Endothelial cell of umbilical vein (primary cell): ENCODE measurements around the gene EVA1A. TPM values are rescaled to one million over a fixed set of nuclear protein-coding genes. Genes with fewer than 3 reads are reported as not detected.

ENCODE experiments used
- BruUV-seq: library from RNA; stranded (reverse); fragments of 400-500 nt; replicated peaks from 2 replicates; lab custom pipeline; 2021; lab: Mats Ljungman, UMichigan
- CTCF ChIA-PET: fragments of 300-600, 350-600 bp; sonication (Branson Sonifier 250); formaldehyde crosslinking; loops from one replicate; lab custom pipeline; 2021; ENCODE audit warnings: antibody characterized with exemption, inconsistent platforms; lab: Charles Lee
- POLR2A ChIA-PET: fragments of 300-600, 350-600 bp; sonication (Branson Sonifier 250); formaldehyde crosslinking; loops from one replicate; lab custom pipeline; 2021; ENCODE audit warnings: antibody characterized with exemption, inconsistent platforms; lab: Charles Lee
- DNase-seq: peaks from one replicate; pipeline ENCODE4 v3.0.0-alpha.2; 2011; ENCODE audit warnings: low read depth, low spot score
- FAIRE-seq: peaks from 2 replicates; lab custom pipeline; 2011; peaks lifted over from hg19 to GRCh38; lab: Jason Lieb, UNC
- H2AFZ ChIP-seq: 2 replicates; pipeline ENCODE4 v1.6.0; 2012; ENCODE audit warnings: low read depth, low read length, control low read depth, inconsistent platforms
- H3K27ac ChIP-seq: 2 replicates; pipeline ENCODE4 v1.5.1; 2011; ENCODE audit warnings: low read depth, mild to moderate bottlenecking, control low read depth, low read length, moderate library complexity; ENCODE audit not compliant: insufficient read depth
- H3K27me3 ChIP-seq, 2 experiments: 2 replicates each; pipeline versions ENCODE4 v1.6.0 to v1.6.1; 2011; ENCODE audit warnings: low read length in 2 of 2, mixed read lengths in 1 of 2; ENCODE audit not compliant: control insufficient read depth in 2 of 2, insufficient read depth in 2 of 2
- H3K36me3 ChIP-seq, 2 experiments: 2 replicates in 1 of 2; 3 replicates in 1 of 2; pipeline ENCODE4 v1.5.1; 2011; ENCODE audit warnings: low read length in 2 of 2, mild to moderate bottlenecking in 1 of 2, moderate library complexity in 1 of 2; ENCODE audit not compliant: control insufficient read depth in 2 of 2, insufficient read depth in 2 of 2; ENCODE audit errors: extremely low read depth in 1 of 2
- H3K4me1 ChIP-seq: 3 replicates; pipeline ENCODE4 v1.5.1; 2011; ENCODE audit warnings: mild to moderate bottlenecking, low read length; ENCODE audit not compliant: control insufficient read depth, insufficient read depth; ENCODE audit errors: extremely low read depth
- H3K4me2 ChIP-seq: 2 replicates; pipeline ENCODE4 v1.6.1; 2011; ENCODE audit warnings: low read length, control low read depth, mixed read lengths; ENCODE audit not compliant: insufficient read depth
- H3K4me3 ChIP-seq, 3 experiments: fragments of 200-600 bp in 1 of 3; sonication (generic), shearing (Covaris generic) in 1 of 3; replicated peaks in 1 of 3; 2 replicates each; pipeline ENCODE4 v1.5.1; 2011 to 2016; ENCODE audit warnings: control low read depth in 3 of 3, low read length in 3 of 3, mild to moderate bottlenecking in 2 of 3, inconsistent platforms in 1 of 3, low read depth in 1 of 3, moderate library complexity in 1 of 3; ENCODE audit not compliant: insufficient read depth in 1 of 3
- H3K79me2 ChIP-seq: 2 replicates; pipeline ENCODE4 v1.6.0; 2012; ENCODE audit warnings: low read length, inconsistent platforms; ENCODE audit not compliant: control insufficient read depth, insufficient read depth
- H3K9ac ChIP-seq: replicated peaks from 2 replicates; pipeline ENCODE3; 2011; ENCODE audit warnings: low read length, control low read depth; ENCODE audit not compliant: insufficient read depth; ENCODE audit errors: extremely low read depth
- H3K9me1 ChIP-seq: replicated peaks from 3 replicates; pipeline ENCODE4 v1.6.0; 2011; ENCODE audit warnings: mild to moderate bottlenecking, low read length; ENCODE audit not compliant: control insufficient read depth, insufficient read depth; ENCODE audit errors: extremely low read depth
- H3K9me3 ChIP-seq: replicated peaks from 2 replicates; pipeline ENCODE4 v1.5.1; 2012; ENCODE audit warnings: low read length, inconsistent platforms; ENCODE audit not compliant: control insufficient read depth, insufficient read depth
- H4K20me1 ChIP-seq: replicated peaks from 2 replicates; pipeline ENCODE3; 2011; ENCODE audit warnings: mild to moderate bottlenecking, low read length; ENCODE audit not compliant: control insufficient read depth, insufficient read depth; ENCODE audit errors: extremely low read depth
- EZH2 ChIP-seq: IDR thresholded peaks from 2 replicates; pipeline ENCODE4 v1.6.1; 2012; ENCODE audit warnings: borderline replicate concordance, low read depth, mild to moderate bottlenecking, moderate library complexity, low read length, inconsistent platforms; ENCODE audit not compliant: severe bottlenecking
- GATA2 ChIP-seq: IDR thresholded peaks from 2 replicates; pipeline ENCODE4 v1.7.0; 2011; ENCODE audit warnings: low read depth, mild to moderate bottlenecking, moderate library complexity, mixed read lengths, low read length; ENCODE audit not compliant: insufficient read length, insufficient read depth
- MYC ChIP-seq: IDR thresholded peaks from one replicate; pipeline ENCODE4 v1.6.1; 2011; ENCODE audit warnings: mild to moderate bottlenecking, low read depth, low read length
- POLR2A ChIP-seq: IDR thresholded peaks from 2 replicates; pipeline ENCODE4 v1.6.1; 2012; ENCODE audit warnings: low read depth, mild to moderate bottlenecking, control low read depth, low read length
- POLR2AphosphoS5 ChIP-seq: IDR thresholded peaks from 2 replicates; pipeline ENCODE4 v1.6.1; 2012; ENCODE audit warnings: low read depth, mild to moderate bottlenecking, control low read depth, low read length, moderate library complexity; ENCODE audit not compliant: insufficient read depth
- dilution Hi-C: fragments of 300-500 bp; cut with MboI; formaldehyde crosslinking; loops from one replicate; pipeline ENCODE4 v1.15.0; 2019; ENCODE audit warnings: low sequenced_read_pairs; ENCODE audit not compliant: extremely low pct_ligation_motif_present
- intact Hi-C: fragments of 100-400 bp; cut with micrococcal nuclease; formaldehyde crosslinking; loops from one replicate; pipeline ENCODE4 v1.10.0; 2022
- polyA plus RNA-seq, 4 experiments: library from polyadenylated mRNA; depleted of rRNA in 3 of 4; stranded (reverse) in 3 of 4; unstranded in 1 of 4; fragments of >200 nt; gene quantifications; 2 replicates each; pipeline versions ENCODE4 v1.2.1 to v1.2.3, GENCODE V29; 2011 to 2012; ENCODE audit warnings: missing spikeins in 1 of 4
- total RNA-seq: library from RNA; stranded (reverse); gene quantifications from 2 replicates; pipeline ENCODE4 v1.2.3, GENCODE V29; 2021
- TF ChIP-seq, protein P1 (sequence below): IDR thresholded peaks from 2 replicates; pipeline ENCODE4 v1.6.1; 2011; ENCODE audit not compliant: insufficient read depth, insufficient read length
- TF ChIP-seq, protein P2 (sequence below), 2 donors: IDR thresholded peaks; 1 replicate in 1 of 2; 2 replicates in 1 of 2; pipeline ENCODE4 v1.5.1; 2011; ENCODE audit warnings: low read length in 2 of 2, mild to moderate bottlenecking in 2 of 2, moderate library complexity in 2 of 2, control low read depth in 1 of 2, inconsistent platforms in 1 of 2, low read depth in 1 of 2; ENCODE audit not compliant: insufficient read depth in 1 of 2; ENCODE audit errors: extremely low read depth in 1 of 2

The EVA1A gene
- total and polyA plus RNA-seq, 2 donors (not counting 3 experiments of a cell fraction or from before 2014, with no cell fraction given): 52.6 to 66.5 TPM

DNA sequence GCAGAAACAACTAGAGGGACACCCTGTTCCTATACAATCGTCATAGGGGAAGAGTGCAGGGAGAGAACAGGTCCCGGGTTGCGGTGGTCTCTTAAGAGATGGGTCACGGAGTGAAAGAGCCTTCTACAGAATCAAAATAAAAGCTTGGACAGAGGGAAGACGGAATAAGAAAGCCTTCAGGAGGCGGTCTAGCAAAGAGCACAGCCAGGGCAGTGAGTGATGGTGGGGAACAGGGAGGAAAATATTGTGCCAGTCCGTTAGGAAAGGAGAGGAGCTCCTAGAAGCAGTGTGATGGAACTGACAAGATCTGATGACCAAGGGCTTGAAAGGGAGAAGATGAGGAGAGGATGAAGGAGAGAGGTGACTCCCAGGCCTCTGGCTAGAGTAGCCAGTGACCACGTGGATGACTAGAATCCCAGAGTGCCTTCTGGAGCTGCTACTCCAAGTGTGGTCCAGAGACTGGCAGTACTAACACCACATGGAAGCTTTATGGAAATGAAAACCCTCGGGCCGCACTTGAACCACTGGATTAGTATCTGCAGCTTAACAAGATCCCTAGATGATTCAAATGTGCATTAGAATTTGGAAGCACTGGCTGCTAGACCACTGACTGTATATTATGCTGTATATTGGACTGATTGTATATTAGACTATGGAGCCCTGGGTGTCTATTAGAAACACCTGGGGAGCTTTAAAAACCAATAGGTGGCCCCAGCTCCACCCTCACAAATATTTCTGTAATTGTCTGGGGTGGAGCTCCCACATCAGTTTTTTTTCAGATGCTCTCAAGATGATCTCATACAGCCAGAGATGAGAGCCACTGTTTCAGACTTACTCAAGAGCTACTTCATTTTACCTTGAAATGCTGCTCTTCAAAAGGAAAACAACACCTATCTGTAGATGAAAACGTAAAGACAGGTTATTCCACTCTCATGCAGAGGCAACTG is 1.1 kb upstream of the EVA1A start:
- Histone ChIP-seq H3K4me1 (peaks cover 35% of the 10 kb centered on the region), H3K79me2 (peaks cover 33% of the 10 kb centered on the region)

More for the DNA sequence above, 1.1 kb upstream of the EVA1A start:
- peak overlapping the region; percentile 82 for H3K9ac ChIP-seq
- FAIRE-seq: peak; percentile 61
- H3K4me2 ChIP-seq: peak overlapping the region; percentile 90
- H4K20me1 ChIP-seq: peaks cover 5% of the 10 kb centered on the region
- peak overlapping the region in 1 of 3 experiments; percentile 28 for H3K4me3 ChIP-seq
- H3K36me3 ChIP-seq: no peaks in the 10 kb centered on the region
- H3K9me1 ChIP-seq: no peaks in the 10 kb centered on the region
- dilution Hi-C loops: no loop called here
- CTCF ChIA-PET: interaction anchor here (0.6 to 4.2 kb wide), 17 partner anchors 8 to 360 kb away, joined by 3 to 33 read pairs (median 5); no protein-coding TSS in a partner anchor
- DNase-seq: no peak
- no TSS peak for BruUV-seq
- intact Hi-C loops: loop anchor here (1.0 kb wide), 3 partner anchors 34 to 97 kb away; no protein-coding TSS in a partner anchor
- POLR2A ChIA-PET: interaction anchor here (2.5 kb wide), 1 partner anchor 59 kb away, joined by 11 read pairs; no protein-coding TSS in a partner anchor
- no peaks in the 10 kb centered on the region for H3K9me3 ChIP-seq
- no peaks in the 10 kb centered on the region for H3K27me3 ChIP-seq
- H2AFZ ChIP-seq: peak overlapping the region; percentile 8
- H3K27ac ChIP-seq: peak overlapping the region; percentile 72
- TF ChIP-seq POLR2AphosphoS5 (no peak), EZH2 (no peak), MYC (no peak), POLR2A (no peak), GATA2 (no peak)
- TF ChIP-seq, protein P1, sequence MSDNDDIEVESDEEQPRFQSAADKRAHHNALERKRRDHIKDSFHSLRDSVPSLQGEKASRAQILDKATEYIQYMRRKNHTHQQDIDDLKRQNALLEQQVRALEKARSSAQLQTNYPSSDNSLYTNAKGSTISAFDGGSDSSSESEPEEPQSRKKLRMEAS: no peak
- TF ChIP-seq, protein P2, sequence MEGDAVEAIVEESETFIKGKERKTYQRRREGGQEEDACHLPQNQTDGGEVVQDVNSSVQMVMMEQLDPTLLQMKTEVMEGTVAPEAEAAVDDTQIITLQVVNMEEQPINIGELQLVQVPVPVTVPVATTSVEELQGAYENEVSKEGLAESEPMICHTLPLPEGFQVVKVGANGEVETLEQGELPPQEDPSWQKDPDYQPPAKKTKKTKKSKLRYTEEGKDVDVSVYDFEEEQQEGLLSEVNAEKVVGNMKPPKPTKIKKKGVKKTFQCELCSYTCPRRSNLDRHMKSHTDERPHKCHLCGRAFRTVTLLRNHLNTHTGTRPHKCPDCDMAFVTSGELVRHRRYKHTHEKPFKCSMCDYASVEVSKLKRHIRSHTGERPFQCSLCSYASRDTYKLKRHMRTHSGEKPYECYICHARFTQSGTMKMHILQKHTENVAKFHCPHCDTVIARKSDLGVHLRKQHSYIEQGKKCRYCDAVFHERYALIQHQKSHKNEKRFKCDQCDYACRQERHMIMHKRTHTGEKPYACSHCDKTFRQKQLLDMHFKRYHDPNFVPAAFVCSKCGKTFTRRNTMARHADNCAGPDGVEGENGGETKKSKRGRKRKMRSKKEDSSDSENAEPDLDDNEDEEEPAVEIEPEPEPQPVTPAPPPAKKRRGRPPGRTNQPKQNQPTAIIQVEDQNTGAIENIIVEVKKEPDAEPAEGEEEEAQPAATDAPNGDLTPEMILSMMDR (IDR thresholded peaks at IDR 0.05; ENCODE audit: extremely low read depth in 1 of 2, insufficient read depth in 1 of 2, low read depth in 1 of 2, low read length in 2 of 2): no peak
